ENCODE data around the gene ZNF563.

Gene ZNF563

GRCh38 chr19:12294249-12295158 lies 38.9 kb downstream of the ZNF563 start, which contains the start of gene ZNF44:
Gene ZNF44, minus strand, starts transcription at chr19:12294883. Its CDS starts 189 bp downstream, at chr19:12294694.
- DNase-seq = peak; percentile 96 to 97

GRCh38 chr19:12293777-12294248 lies 39.6 kb downstream of the ZNF563 start:
- peak in 1 of 2 donors; percentile 2 for DNase-seq

- DNase-seq = no peak
Observed at GRCh38 chr19:12289790-12290065, 43.7 kb downstream of the ZNF563 start.

GRCh38 chr19:12287958-12288500 lies 45.4 kb downstream of the ZNF563 start:
- DNase-seq = no peak

- no peak for DNase-seq
Observed at GRCh38 chr19:12284631-12285030, 48.8 kb downstream of the ZNF563 start.

- DNase-seq = no peak
Observed at GRCh38 chr19:12284226-12284625, 49.2 kb downstream of the ZNF563 start.

- no peak for DNase-seq
Observed at GRCh38 chr19:12278713-12279112, 54.7 kb downstream of the ZNF563 start.

- no peak for DNase-seq
Observed at GRCh38 chr19:12272980-12273901, 60.2 kb downstream of the ZNF563 start.

- no peak for DNase-seq
Observed at GRCh38 chr19:12272386-12272785, 61.0 kb downstream of the ZNF563 start.

GRCh38 chr19:12270854-12271253 lies 62.6 kb downstream of the ZNF563 start:
- DNase-seq = no peak

Data from hippocampal formation (tissue), 2 donors.